ENCODE measurements around the gene ABLIM2.

The ABLIM2 gene

DNA sequence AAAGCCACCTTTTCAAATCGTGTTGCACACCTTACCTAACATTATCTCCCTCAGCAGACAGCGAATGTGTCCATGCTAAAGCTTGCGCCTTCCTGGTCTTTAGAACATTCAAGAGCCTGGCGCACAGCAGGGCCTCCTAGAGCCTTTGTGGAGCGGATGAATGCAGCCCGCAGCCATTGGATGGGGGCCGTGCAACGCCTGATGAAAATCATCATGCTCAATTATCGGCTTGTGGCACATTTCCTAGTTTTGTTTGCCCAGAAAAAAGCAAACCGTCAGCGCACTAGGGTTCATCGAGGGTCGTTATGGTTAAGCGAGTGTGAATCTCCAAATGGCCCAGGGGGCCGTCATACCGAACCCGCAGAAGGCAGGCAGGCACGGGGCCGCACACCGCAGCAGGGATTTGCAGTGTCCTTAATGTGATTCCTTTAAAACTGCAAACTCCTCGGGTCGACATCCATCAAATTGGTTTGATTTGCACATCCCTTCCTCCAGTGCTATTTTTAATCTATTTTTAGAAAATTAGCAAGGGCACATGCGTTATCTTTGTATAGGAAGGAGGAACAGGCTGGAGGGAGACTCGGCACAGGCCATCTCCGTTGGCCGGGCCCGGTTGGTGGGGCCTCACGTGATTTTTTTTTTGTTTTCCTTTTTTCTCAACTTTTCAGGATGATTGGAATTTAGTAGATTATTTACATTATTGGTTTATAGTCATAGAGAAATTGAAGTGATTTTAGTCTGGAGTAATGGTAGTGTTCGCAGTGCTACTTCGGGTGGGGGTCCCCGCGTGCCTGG lies 53.1 kb downstream of the ABLIM2 start:
- in situ Hi-C loops (cut with HindIII; ENCODE audit: low sequenced_read_pairs): no loop called here

DNA sequence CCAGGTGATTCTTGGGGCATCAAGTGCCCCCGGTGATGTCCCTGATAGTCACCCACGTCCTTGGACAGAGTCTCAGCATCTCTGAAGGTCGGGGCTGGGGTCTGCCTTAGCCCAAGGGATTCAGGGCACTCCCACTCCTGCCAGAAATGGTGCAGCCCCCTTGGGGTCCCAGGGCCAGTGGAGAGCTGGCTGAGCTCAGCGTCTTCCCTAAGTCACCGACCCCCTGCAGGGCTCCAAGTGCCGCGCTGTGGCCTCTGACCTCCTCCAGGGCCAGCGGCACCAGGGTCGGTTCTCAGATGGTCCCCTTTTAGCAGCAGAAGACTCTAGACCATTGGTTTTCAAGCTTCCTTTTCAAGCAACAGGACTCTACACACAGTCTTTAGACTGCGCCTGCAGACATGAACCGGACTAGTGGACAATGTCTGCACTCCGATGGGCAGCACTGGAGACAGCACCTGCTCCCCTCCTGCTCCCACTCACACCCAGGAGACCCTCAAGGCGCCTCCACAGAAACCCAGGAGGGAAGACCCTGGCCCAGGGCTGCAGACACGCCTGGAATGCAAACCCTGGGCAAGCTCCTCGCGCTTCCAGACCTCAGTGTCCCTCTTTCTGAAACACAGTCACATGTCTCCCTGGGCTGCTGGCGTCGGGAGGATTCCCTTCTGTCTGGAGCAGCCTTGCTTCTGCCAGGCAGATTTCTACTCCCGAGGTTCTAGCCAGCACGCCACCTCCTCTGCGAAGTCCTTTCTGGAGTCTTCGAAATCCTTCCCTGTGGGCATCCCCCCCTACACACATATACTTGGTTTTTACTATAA lies 53.9 kb downstream of the ABLIM2 start:
- in situ Hi-C loops (cut with HindIII; ENCODE audit: low sequenced_read_pairs): no loop called here

DNA sequence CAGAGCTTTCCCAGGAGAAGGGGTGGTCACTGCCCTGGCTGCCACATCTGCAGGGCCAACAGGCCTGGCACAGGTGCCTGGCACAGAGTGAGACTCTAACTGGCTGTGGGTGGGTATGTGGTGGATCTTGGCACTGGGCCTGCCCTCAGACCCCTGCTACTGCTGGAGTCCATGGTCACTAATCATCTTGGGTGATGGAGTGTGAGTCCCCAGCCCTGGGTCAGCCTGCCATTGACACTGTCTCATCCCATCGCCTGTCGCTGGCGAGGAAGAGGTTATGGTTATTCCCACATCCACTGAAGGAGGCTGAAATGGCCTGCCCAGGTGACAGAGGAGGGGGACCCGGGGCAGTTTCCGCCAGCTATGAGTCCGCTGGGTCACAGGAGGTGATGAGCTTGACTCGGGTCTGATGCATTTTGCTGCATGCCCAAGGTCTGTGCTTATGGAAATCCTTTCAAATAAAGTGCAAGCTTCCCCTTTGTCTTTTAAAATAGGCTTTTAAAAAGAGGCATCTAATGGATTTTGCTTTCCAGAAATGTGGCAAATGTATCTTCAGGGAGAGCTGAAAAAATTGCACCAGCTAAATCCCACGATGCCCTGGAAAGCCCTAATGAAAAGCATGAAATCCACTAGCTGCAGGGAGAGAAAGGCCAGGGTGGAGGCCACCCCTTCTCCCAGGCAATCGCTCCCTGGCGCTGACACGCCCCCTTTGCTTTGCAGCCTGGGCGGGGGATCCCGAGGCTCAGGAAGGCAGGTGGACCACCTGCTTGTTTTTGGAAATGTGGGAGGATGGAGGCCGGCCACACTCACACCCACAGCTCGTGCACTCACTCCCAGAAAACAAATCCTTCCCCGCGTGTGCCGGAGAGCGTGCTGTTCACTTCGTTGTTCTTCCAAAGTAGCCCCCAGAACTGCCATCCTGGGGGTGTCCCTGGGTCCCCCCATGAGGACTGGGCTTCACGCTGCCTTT lies 54.9 kb downstream of the ABLIM2 start:
- in situ Hi-C loops (cut with HindIII; ENCODE audit: low sequenced_read_pairs): no loop called here

DNA sequence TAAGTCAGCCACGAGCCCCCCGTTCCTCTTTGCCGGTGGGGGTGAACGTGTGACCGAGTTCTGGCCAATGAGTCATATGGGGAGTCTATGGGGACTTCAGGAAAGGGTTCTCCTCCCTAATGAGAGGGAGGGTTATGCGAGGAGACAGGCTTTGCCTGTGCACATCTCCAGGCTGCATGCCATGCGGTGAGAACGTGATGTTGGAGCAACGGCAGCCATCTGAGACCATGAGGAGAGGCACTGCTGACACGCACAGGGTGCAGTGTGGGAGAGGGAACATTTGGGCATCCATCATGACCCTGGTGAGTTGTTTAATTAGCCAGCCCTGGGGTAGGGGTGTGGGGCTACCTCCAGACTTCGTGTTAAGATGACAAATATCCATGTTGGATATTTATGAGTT lies 55.8 kb downstream of the ABLIM2 start:
- in situ Hi-C loops (cut with HindIII; ENCODE audit: low sequenced_read_pairs): no loop called here

DNA sequence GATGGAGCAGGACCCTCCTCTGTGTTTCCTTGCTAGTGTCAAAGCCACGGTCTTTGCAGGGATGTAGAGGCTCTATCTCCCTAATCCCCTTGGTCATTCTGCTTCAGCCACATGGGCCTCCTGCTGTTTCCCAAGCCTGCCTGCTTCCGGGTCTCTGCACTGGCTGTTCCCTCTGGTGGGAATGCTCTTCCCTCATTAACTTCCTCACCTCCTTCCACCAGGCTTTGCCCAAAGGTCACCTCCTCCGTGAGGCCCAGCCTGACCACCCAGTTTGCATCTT lies 56.6 kb downstream of the ABLIM2 start:
- in situ Hi-C loops (cut with HindIII; ENCODE audit: low sequenced_read_pairs): no loop called here

- in situ Hi-C loops (cut with HindIII; ENCODE audit: low sequenced_read_pairs): no loop called here
These were observed 57.2 kb downstream of the ABLIM2 start for GRCh38 chr4:8101213-8102075.

DNA sequence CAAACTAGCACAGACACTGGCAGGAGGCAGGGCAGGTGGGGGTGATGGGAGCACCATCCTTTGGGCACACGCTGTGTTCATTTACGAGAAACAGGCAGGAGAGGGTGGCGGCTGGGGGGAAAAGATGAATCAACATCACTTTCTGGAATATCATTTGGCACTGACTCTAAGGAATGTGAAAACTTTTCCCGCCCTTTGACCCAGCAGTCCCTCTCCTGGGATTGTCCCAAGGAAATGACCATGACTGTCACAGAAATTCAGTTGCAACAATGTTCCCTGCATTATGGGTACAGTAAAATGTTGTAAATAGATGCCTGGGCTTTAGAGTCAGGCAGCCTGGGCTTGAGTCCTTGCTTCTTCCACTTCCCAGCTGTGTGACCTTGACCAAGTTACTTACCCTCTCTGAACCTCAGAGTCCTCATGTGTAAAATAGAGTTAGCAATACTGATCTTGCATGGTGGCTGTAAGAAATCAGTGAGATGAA lies 58.6 kb downstream of the ABLIM2 start:
- in situ Hi-C loops (cut with HindIII; ENCODE audit: low sequenced_read_pairs): no loop called here

DNA sequence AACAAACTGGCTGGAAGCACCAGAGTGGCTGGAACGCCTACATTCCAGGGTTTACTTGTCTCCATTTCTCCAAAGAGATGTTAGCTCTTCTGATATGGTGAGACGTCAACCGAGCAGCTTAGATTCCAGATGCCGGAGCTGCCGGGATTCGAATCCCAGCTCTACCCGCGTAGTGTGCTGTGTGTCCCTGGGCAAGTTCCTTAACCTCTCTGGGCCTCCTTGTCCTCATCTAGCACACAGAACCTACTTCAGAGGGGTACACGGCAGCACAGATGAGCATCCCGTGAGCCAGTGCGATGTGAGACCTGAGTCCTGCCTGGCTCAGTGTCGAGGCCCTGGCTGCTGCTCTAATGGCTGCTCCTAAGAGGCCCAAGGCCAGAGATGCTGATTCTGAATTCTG lies 60.1 kb downstream of the ABLIM2 start:
- in situ Hi-C loops (cut with HindIII; ENCODE audit: low sequenced_read_pairs): no loop called here

DNA sequence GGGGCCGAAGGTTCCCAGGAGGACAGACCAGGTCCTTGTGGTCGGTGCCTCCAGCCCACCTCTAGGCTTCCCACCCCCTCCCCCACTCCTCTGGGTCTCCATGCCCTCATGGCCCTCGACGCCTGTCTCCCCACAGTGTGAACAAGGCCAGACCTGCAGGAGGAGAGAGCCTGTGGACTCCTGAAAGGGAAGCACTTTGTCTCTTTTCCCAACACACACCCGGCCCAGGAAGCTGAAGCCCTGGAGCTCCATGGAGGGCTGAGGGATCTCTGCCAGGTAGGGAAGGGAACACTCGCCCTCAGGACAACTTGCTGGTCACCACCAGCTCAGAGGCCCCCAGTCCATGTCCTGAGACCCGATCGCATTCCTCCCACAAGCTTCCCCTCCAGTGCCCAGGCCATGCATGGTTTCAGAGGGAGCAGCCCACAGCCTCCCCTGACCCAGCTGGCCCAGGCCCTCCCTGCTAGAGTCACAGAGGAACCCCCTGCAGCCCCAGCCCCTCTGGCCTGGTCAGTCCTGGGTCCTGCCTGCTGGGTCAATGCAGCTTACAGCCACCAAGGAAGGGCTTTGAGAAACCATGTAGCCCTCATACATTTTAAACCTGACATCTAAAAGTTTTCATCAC lies 60.8 kb downstream of the ABLIM2 start:
- in situ Hi-C loops (cut with HindIII; ENCODE audit: low sequenced_read_pairs): no loop called here

GRCh38 chr4:8097141-8097541 lies 61.5 kb downstream of the ABLIM2 start:
- in situ Hi-C loops (cut with HindIII; ENCODE audit: low sequenced_read_pairs): no loop called here

DNA sequence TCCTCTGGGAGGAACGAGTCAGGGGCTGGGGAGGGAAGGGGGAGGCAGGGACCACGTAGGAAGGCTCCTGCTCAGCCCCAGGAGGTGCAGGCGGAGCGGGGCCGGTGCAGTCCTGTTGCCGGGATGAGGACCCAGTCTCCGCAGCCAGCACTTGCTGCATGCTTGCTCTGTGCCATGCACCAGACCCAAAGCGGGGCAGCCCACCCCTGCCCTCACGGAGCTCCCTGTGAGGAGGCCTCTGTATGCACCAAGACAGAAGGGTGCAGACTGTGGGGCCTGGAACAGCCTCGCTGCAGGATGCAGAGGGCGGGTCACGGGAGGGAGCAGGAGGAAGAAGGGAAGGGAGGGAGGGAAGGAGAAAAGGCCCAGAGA lies 61.9 kb downstream of the ABLIM2 start:
- in situ Hi-C loops (cut with HindIII; ENCODE audit: low sequenced_read_pairs): no loop called here

- in situ Hi-C loops (cut with HindIII; ENCODE audit: low sequenced_read_pairs): no loop called here
These were observed 62.5 kb downstream of the ABLIM2 start for GRCh38 chr4:8095956-8096689.

GRCh38 chr4:8093587-8094274 lies 64.9 kb downstream of the ABLIM2 start:
- in situ Hi-C loops (cut with HindIII; ENCODE audit: low sequenced_read_pairs): no loop called here

DNA sequence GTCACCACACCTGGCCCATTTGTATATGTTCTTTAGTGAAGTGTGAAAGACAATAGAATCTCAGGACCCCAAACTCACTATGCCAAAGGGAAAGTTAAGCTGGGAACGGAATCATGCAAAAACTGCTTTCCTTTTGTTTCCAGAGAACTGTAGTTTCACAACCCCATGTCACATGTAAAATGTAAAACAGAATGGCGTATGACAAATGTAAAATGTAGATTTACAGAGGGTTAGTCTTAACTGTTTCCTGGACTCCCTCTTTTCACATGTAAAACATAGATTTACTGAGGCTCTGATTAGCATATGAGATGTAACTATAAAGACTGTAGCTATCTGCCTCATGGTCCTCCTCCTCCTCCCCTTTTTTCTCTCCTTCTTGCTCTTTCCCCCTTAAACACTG lies 66.3 kb downstream of the ABLIM2 start:
- in situ Hi-C loops (cut with HindIII; ENCODE audit: low sequenced_read_pairs): no loop called here

GRCh38 chr4:8090744-8091301 lies 67.8 kb downstream of the ABLIM2 start:
- in situ Hi-C loops (cut with HindIII; ENCODE audit: low sequenced_read_pairs): no loop called here

DNA sequence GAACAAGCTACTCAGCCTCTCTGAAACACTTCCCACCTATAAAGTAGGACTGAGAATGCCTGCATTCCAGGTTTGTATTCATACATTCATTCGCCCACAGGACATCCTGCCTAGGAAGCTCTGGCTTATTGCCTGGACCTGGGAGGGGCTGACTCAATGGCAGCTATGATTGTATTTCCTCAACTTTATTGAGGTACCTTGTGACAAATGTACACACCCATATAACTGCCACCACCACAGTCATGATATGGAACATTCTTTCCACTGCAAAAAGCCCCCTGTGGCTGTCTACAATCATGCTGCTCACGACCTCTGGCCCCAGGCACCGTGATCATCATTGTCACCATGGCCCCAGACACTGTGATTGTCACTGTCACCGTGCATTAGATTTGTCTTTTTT lies 68.3 kb downstream of the ABLIM2 start:
- in situ Hi-C loops (cut with HindIII; ENCODE audit: low sequenced_read_pairs): no loop called here

DNA sequence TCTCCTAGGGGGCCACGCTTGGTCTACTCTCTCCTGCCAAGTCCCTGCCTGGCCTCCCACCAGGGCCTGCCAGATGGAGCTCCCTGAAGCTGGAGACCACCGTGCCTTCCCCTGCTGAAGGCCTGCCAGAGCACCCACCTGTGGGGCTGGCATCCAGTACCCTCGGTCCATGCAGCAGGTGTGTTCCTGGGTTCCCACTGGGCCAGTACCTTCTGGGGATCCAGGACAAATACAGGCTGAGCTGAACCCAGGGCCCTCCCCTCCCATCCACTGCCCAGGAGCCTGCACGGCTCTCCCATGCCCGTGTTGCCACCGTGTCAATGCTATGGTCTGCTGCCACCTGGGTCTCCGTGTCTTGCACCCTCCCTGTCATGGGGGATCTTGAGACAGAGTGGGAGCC lies 68.8 kb downstream of the ABLIM2 start:
- in situ Hi-C loops (cut with HindIII; ENCODE audit: low sequenced_read_pairs): no loop called here

DNA sequence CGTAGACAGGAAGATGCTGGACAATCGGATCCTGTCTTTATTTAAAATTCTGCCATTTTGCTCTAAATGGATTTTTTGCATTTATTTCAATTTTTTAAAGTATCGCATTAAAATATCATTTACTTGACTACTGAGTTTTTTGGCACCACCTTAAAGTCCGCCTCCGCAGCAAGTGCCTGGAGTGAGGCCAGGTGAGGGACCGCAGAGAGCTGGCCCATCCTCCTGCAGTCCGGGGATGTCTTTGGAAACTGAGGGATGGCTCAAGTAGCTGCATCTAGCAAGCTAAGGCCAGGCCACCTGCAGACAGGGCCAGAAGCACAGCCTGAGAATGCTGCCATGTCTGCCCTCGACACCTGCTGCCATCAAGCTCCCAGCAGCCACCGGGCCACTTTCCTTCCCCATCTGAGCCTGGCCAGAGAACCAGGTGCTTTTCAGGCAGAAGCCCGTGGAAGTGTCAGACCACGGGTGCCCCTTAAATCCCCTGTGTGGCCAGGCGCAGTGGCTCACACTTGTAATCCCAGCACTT lies 69.6 kb downstream of the ABLIM2 start:
- in situ Hi-C loops (cut with HindIII; ENCODE audit: low sequenced_read_pairs): no loop called here
